ENCODE results near the gene DUSP2.

Gene DUSP2

DNA sequence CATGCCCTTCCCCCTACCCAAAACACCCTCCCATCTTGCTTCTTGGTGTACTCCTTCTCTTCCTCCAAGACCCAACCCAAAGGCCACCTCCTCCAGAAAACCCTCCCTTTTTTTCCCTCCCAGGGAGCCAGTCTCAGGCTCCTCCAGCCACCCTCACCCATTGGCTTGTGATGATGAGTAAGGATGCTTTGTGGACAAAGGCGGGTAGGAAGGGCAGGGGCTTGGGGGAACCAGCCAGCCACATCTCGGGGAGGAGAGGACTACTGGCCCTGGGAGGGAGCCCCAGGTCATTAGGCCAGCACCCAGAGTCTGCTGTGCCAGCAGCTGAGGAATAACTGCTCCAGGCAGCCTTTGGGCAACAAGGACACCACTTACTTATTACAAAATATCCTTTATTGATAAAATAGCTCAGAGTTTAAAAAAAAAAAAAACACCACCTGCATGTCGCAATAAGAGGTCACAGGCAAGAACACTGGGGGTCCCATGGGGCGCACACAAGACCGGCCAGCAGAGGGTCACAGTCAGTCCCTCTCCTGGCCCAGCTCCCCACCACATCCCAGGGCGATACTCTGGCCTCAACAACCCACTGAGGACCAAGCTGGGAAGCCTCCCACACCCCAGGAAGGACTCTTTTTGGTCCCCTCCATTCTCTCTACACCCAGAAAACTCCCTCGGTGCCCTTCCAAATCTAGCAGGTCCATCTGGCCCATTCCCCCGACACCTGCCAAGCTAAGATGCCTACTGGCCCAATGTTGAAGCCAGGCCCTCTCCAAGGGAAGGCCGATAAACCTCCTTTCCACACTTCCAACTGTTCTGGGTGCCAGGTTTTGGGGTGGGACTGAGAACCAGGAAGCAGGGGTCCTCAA lies 32.5 kb downstream of the DUSP2 start:
- Histone ChIP-seq H3F3A (ENCODE audit: insufficient read depth, low read length) (no peaks in the 10 kb centered on the region), H3K27me3 (ENCODE audit: insufficient read depth, low read length) (no peaks in the 10 kb centered on the region)

DNA sequence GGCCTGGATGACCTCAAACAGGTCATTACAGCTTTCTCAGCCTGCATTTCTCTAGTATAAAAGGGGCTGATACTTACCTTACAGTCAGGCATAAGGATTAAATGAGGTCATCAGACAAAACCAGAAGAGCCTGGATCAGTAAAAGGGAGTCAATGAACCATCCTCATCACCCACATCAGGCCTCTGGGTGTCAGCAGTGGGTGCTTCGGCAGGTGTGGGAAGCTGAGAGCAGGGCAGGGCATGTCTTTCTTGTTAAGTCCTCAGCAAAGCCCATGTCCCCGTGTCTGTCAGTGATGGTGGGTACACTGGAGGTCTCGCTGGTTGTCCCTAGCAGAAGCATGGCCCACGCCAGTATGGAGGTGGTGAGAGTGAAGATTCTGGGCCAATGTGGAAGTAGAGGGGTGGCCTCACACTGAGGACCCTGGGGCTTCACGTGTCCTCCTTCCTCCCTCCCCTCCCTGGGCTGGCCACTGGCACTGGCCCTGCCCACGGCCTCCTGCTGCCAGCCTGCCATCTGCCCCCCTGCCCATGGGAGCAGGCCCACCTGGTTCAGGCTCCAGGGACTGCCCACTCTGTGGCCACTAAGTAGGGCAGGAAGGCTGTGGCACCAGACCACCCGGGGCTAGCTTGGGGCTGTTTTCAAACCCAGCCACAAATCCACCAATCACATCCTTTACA lies 33.3 kb downstream of the DUSP2 start:
- no peaks in the 10 kb centered on the region for H3K79me2 ChIP-seq (ENCODE audit: insufficient read depth, low read length)
- no peak overlapping the region for H3K4me3 ChIP-seq (ENCODE audit: low read depth, low read length, poor library complexity, severe bottlenecking)
- TF ChIP-seq, protein P1, sequence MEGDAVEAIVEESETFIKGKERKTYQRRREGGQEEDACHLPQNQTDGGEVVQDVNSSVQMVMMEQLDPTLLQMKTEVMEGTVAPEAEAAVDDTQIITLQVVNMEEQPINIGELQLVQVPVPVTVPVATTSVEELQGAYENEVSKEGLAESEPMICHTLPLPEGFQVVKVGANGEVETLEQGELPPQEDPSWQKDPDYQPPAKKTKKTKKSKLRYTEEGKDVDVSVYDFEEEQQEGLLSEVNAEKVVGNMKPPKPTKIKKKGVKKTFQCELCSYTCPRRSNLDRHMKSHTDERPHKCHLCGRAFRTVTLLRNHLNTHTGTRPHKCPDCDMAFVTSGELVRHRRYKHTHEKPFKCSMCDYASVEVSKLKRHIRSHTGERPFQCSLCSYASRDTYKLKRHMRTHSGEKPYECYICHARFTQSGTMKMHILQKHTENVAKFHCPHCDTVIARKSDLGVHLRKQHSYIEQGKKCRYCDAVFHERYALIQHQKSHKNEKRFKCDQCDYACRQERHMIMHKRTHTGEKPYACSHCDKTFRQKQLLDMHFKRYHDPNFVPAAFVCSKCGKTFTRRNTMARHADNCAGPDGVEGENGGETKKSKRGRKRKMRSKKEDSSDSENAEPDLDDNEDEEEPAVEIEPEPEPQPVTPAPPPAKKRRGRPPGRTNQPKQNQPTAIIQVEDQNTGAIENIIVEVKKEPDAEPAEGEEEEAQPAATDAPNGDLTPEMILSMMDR (IDR thresholded peaks at IDR 0.05; ENCODE audit: low read length): no peak
- TF ChIP-seq EZH2 (IDR thresholded peaks at IDR 0.05; ENCODE audit: borderline replicate concordance, low read length): no peak
- no peak overlapping the region for H2AFZ ChIP-seq (ENCODE audit: low read length)
- H3K36me3 ChIP-seq (ENCODE audit: insufficient read depth, low read length): no peaks in the 10 kb centered on the region
- no peaks in the 10 kb centered on the region for H4K20me1 ChIP-seq (ENCODE audit: insufficient read depth, low read length)
- no peaks in the 10 kb centered on the region for H3K9me3 ChIP-seq (ENCODE audit: low read length)
- H3K27me3 ChIP-seq (ENCODE audit: insufficient read depth, low read length): no peaks in the 10 kb centered on the region
- no peak overlapping the region for H3K9ac ChIP-seq (ENCODE audit: low read length)
- no peaks in the 10 kb centered on the region for H3F3A ChIP-seq (ENCODE audit: insufficient read depth, low read length)
- H3K4me2 ChIP-seq (ENCODE audit: low read length): no peak overlapping the region
- H3K9me2 ChIP-seq (ENCODE audit: low read depth, low read length): no peaks in the 10 kb centered on the region
- no peak overlapping the region for H3K27ac ChIP-seq (ENCODE audit: low read depth, low read length, poor library complexity, severe bottlenecking)
- H3K4me1 ChIP-seq (ENCODE audit: insufficient read depth, low read length, severe bottlenecking): no peaks in the 10 kb centered on the region

More for the DNA sequence above, 32.5 kb downstream of the DUSP2 start:
- no peak overlapping the region for H3K4me2 ChIP-seq (ENCODE audit: low read length)
- no peak for TF ChIP-seq EZH2 (IDR thresholded peaks at IDR 0.05; ENCODE audit: borderline replicate concordance, low read length)
- TF ChIP-seq, protein P1 (IDR thresholded peaks at IDR 0.05; ENCODE audit: low read length): no peak
- H4K20me1 ChIP-seq (ENCODE audit: insufficient read depth, low read length): no peaks in the 10 kb centered on the region
- peaks cover 7% of the 10 kb centered on the region for H3K4me1 ChIP-seq (ENCODE audit: insufficient read depth, low read length, severe bottlenecking)
- no peaks in the 10 kb centered on the region for H3K79me2 ChIP-seq (ENCODE audit: insufficient read depth, low read length)
- H3K36me3 ChIP-seq (ENCODE audit: insufficient read depth, low read length): no peaks in the 10 kb centered on the region
- H3K9ac ChIP-seq (ENCODE audit: low read length): no peak overlapping the region
- no peaks in the 10 kb centered on the region for H3K9me3 ChIP-seq (ENCODE audit: low read length)
- H3K9me2 ChIP-seq (ENCODE audit: low read depth, low read length): no peaks in the 10 kb centered on the region
- no peak overlapping the region for H3K4me3 ChIP-seq (ENCODE audit: low read depth, low read length, poor library complexity, severe bottlenecking)
- H3K27ac ChIP-seq (ENCODE audit: low read depth, low read length, poor library complexity, severe bottlenecking): no peak overlapping the region
- H2AFZ ChIP-seq (ENCODE audit: low read length): no peak overlapping the region

DNA sequence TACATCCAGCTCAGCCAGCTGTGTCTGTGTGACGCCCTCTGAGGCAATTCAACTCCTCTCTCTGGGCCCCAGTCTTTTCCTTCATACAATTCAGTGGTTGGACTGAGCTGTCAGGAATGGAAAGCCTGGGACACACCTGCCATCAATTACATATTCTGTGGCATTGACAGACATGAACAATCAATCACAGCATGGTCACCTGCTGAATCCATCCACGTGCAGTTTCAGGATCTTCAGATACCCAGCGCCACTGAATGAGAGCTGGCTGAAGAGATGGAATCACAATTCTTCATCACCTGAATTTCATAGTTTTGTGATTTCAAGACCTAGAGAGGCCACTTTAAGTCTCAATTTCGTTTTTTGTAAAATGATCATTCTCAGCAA lies 34.0 kb downstream of the DUSP2 start:
- H3K9me3 ChIP-seq (ENCODE audit: low read length): no peaks in the 10 kb centered on the region
- no peak overlapping the region for H3K9ac ChIP-seq (ENCODE audit: low read length)
- H3K27ac ChIP-seq (ENCODE audit: low read depth, low read length, poor library complexity, severe bottlenecking): no peak overlapping the region
- H3K79me2 ChIP-seq (ENCODE audit: insufficient read depth, low read length): no peaks in the 10 kb centered on the region
- H3K4me3 ChIP-seq (ENCODE audit: low read depth, low read length, poor library complexity, severe bottlenecking): no peak overlapping the region
- no peaks in the 10 kb centered on the region for H3K4me1 ChIP-seq (ENCODE audit: insufficient read depth, low read length, severe bottlenecking)
- no peak overlapping the region for H2AFZ ChIP-seq (ENCODE audit: low read length)
- H3F3A ChIP-seq (ENCODE audit: insufficient read depth, low read length): no peaks in the 10 kb centered on the region
- H3K36me3 ChIP-seq (ENCODE audit: insufficient read depth, low read length): no peaks in the 10 kb centered on the region
- TF ChIP-seq, protein P1 (IDR thresholded peaks at IDR 0.05; ENCODE audit: low read length): no peak
- no peak for TF ChIP-seq EZH2 (IDR thresholded peaks at IDR 0.05; ENCODE audit: borderline replicate concordance, low read length)
- no peaks in the 10 kb centered on the region for H4K20me1 ChIP-seq (ENCODE audit: insufficient read depth, low read length)
- H3K9me2 ChIP-seq (ENCODE audit: low read depth, low read length): no peaks in the 10 kb centered on the region
- no peak overlapping the region for H3K4me2 ChIP-seq (ENCODE audit: low read length)
- no peaks in the 10 kb centered on the region for H3K27me3 ChIP-seq (ENCODE audit: insufficient read depth, low read length)

Data from OCI-LY1 (cell line).